Endothelial cell of umbilical vein (primary cell): ENCODE results near the gene B4GALNT4. TPM values are rescaled to one million over a fixed set of nuclear protein-coding genes. Genes with fewer than 3 reads are reported as not detected.

Experiments used
- BruUV-seq: library from RNA; stranded (reverse); fragments of 400-500 nt; replicated peaks from 2 replicates; lab custom pipeline; 2021; lab: Mats Ljungman, UMichigan
- CTCF ChIA-PET: fragments of 300-600, 350-600 bp; sonication (Branson Sonifier 250); formaldehyde crosslinking; loops from one replicate; lab custom pipeline; 2021; ENCODE audit warnings: antibody characterized with exemption, inconsistent platforms; lab: Charles Lee
- POLR2A ChIA-PET: fragments of 300-600, 350-600 bp; sonication (Branson Sonifier 250); formaldehyde crosslinking; loops from one replicate; lab custom pipeline; 2021; ENCODE audit warnings: antibody characterized with exemption, inconsistent platforms; lab: Charles Lee
- DNase-seq: peaks from one replicate; pipeline ENCODE4 v3.0.0-alpha.2; 2011; ENCODE audit warnings: low read depth, low spot score
- FAIRE-seq: peaks from 2 replicates; lab custom pipeline; 2011; peaks lifted over from hg19 to GRCh38; lab: Jason Lieb, UNC
- H2AFZ ChIP-seq: 2 replicates; pipeline ENCODE4 v1.6.0; 2012; ENCODE audit warnings: low read depth, low read length, control low read depth, inconsistent platforms
- H3K27ac ChIP-seq: 2 replicates; pipeline ENCODE4 v1.5.1; 2011; ENCODE audit warnings: low read depth, mild to moderate bottlenecking, control low read depth, low read length, moderate library complexity; ENCODE audit not compliant: insufficient read depth
- H3K27me3 ChIP-seq, 2 experiments: 2 replicates each; pipeline versions ENCODE4 v1.6.0 to v1.6.1; 2011; ENCODE audit warnings: low read length in 2 of 2, mixed read lengths in 1 of 2; ENCODE audit not compliant: control insufficient read depth in 2 of 2, insufficient read depth in 2 of 2
- H3K36me3 ChIP-seq, 2 experiments: 2 replicates in 1 of 2; 3 replicates in 1 of 2; pipeline ENCODE4 v1.5.1; 2011; ENCODE audit warnings: low read length in 2 of 2, mild to moderate bottlenecking in 1 of 2, moderate library complexity in 1 of 2; ENCODE audit not compliant: control insufficient read depth in 2 of 2, insufficient read depth in 2 of 2; ENCODE audit errors: extremely low read depth in 1 of 2
- H3K4me1 ChIP-seq: 3 replicates; pipeline ENCODE4 v1.5.1; 2011; ENCODE audit warnings: mild to moderate bottlenecking, low read length; ENCODE audit not compliant: control insufficient read depth, insufficient read depth; ENCODE audit errors: extremely low read depth
- H3K4me2 ChIP-seq: 2 replicates; pipeline ENCODE4 v1.6.1; 2011; ENCODE audit warnings: low read length, control low read depth, mixed read lengths; ENCODE audit not compliant: insufficient read depth
- H3K4me3 ChIP-seq, 3 experiments: fragments of 200-600 bp in 1 of 3; sonication (generic), shearing (Covaris generic) in 1 of 3; replicated peaks in 1 of 3; 2 replicates each; pipeline ENCODE4 v1.5.1; 2011 to 2016; ENCODE audit warnings: control low read depth in 3 of 3, low read length in 3 of 3, mild to moderate bottlenecking in 2 of 3, inconsistent platforms in 1 of 3, low read depth in 1 of 3, moderate library complexity in 1 of 3; ENCODE audit not compliant: insufficient read depth in 1 of 3
- H3K79me2 ChIP-seq: 2 replicates; pipeline ENCODE4 v1.6.0; 2012; ENCODE audit warnings: low read length, inconsistent platforms; ENCODE audit not compliant: control insufficient read depth, insufficient read depth
- H3K9ac ChIP-seq: replicated peaks from 2 replicates; pipeline ENCODE3; 2011; ENCODE audit warnings: low read length, control low read depth; ENCODE audit not compliant: insufficient read depth; ENCODE audit errors: extremely low read depth
- H3K9me1 ChIP-seq: replicated peaks from 3 replicates; pipeline ENCODE4 v1.6.0; 2011; ENCODE audit warnings: mild to moderate bottlenecking, low read length; ENCODE audit not compliant: control insufficient read depth, insufficient read depth; ENCODE audit errors: extremely low read depth
- H3K9me3 ChIP-seq: replicated peaks from 2 replicates; pipeline ENCODE4 v1.5.1; 2012; ENCODE audit warnings: low read length, inconsistent platforms; ENCODE audit not compliant: control insufficient read depth, insufficient read depth
- H4K20me1 ChIP-seq: replicated peaks from 2 replicates; pipeline ENCODE3; 2011; ENCODE audit warnings: mild to moderate bottlenecking, low read length; ENCODE audit not compliant: control insufficient read depth, insufficient read depth; ENCODE audit errors: extremely low read depth
- EZH2 ChIP-seq: IDR thresholded peaks from 2 replicates; pipeline ENCODE4 v1.6.1; 2012; ENCODE audit warnings: borderline replicate concordance, low read depth, mild to moderate bottlenecking, moderate library complexity, low read length, inconsistent platforms; ENCODE audit not compliant: severe bottlenecking
- FOS ChIP-seq: IDR thresholded peaks from 2 replicates; pipeline ENCODE4 v1.6.1; 2011; ENCODE audit warnings: mild to moderate bottlenecking, low read length, moderate library complexity, borderline replicate concordance; ENCODE audit not compliant: insufficient read depth
- GATA2 ChIP-seq: IDR thresholded peaks from 2 replicates; pipeline ENCODE4 v1.7.0; 2011; ENCODE audit warnings: low read depth, mild to moderate bottlenecking, moderate library complexity, mixed read lengths, low read length; ENCODE audit not compliant: insufficient read length, insufficient read depth
- JUN ChIP-seq: IDR thresholded peaks from 2 replicates; pipeline ENCODE4 v1.6.1; 2011; ENCODE audit warnings: borderline replicate concordance, low read depth; ENCODE audit not compliant: insufficient read length, insufficient read depth
- MYC ChIP-seq: IDR thresholded peaks from one replicate; pipeline ENCODE4 v1.6.1; 2011; ENCODE audit warnings: mild to moderate bottlenecking, low read depth, low read length
- dilution Hi-C: fragments of 300-500 bp; cut with MboI; formaldehyde crosslinking; loops from one replicate; pipeline ENCODE4 v1.15.0; 2019; ENCODE audit warnings: low sequenced_read_pairs; ENCODE audit not compliant: extremely low pct_ligation_motif_present
- intact Hi-C: fragments of 100-400 bp; cut with micrococcal nuclease; formaldehyde crosslinking; loops from one replicate; pipeline ENCODE4 v1.10.0; 2022
- polyA plus RNA-seq, 4 experiments: library from polyadenylated mRNA; depleted of rRNA in 3 of 4; stranded (reverse) in 3 of 4; unstranded in 1 of 4; fragments of >200 nt; gene quantifications; 2 replicates each; pipeline versions ENCODE4 v1.2.1 to v1.2.3, GENCODE V29; 2011 to 2012; ENCODE audit warnings: missing spikeins in 1 of 4
- total RNA-seq: library from RNA; stranded (reverse); gene quantifications from 2 replicates; pipeline ENCODE4 v1.2.3, GENCODE V29; 2021
- TF ChIP-seq, protein P1 (sequence below), 2 donors: IDR thresholded peaks; 1 replicate in 1 of 2; 2 replicates in 1 of 2; pipeline ENCODE4 v1.5.1; 2011; ENCODE audit warnings: low read length in 2 of 2, mild to moderate bottlenecking in 2 of 2, moderate library complexity in 2 of 2, control low read depth in 1 of 2, inconsistent platforms in 1 of 2, low read depth in 1 of 2; ENCODE audit not compliant: insufficient read depth in 1 of 2; ENCODE audit errors: extremely low read depth in 1 of 2

B4GALNT4 gene
- total and polyA plus RNA-seq, 2 donors (not counting 3 experiments of a cell fraction or from before 2014, with no cell fraction given), result 9.2 to 9.6 TPM

DNA sequence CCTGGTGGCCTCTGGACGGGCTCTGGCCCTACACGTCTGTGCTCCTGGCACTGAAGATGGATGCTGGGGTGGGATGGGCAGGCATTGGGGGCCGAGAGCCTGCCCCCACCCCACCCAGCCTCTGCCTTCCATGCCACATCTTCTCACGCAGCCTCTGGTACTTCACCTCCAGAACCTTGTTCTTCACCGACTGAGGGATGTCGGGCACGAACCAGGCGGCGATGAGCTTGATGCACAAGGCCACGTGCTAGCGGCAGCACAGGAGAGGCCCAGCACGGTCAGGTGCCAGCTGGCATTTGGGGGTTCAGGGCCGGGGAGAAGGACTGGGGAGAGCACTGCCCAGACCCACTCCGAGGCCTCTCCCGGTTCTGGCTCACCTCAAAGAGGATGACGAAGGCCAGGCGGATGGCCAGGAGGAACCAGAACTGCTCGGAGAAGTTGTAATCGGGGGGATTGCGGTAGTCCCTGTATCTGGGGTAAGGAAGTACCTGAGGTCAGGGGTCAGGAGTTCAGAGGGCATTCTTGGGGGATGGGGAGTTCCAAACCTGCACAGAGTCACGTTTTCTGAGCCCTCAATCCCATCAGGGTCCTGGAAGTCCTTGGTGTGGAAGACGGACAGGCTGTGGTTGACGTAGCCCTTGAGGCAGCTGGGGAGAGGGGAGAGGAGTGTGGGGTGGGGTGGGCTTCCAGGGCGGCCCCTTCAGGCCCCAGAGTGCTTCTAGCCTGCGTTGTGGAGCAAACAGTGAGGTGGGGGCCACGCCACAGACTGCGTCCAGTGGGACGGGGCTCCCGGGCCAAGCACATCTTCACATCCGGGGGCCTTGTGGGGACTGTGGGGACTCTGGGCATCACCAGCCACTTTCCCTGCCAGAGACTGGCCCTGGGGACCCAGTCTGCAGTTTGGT lies 49.3 kb downstream of the B4GALNT4 start:
- no peaks in the 10 kb centered on the region for H3K36me3 ChIP-seq
- BruUV-seq, result no TSS peak
- TF ChIP-seq, protein P1, sequence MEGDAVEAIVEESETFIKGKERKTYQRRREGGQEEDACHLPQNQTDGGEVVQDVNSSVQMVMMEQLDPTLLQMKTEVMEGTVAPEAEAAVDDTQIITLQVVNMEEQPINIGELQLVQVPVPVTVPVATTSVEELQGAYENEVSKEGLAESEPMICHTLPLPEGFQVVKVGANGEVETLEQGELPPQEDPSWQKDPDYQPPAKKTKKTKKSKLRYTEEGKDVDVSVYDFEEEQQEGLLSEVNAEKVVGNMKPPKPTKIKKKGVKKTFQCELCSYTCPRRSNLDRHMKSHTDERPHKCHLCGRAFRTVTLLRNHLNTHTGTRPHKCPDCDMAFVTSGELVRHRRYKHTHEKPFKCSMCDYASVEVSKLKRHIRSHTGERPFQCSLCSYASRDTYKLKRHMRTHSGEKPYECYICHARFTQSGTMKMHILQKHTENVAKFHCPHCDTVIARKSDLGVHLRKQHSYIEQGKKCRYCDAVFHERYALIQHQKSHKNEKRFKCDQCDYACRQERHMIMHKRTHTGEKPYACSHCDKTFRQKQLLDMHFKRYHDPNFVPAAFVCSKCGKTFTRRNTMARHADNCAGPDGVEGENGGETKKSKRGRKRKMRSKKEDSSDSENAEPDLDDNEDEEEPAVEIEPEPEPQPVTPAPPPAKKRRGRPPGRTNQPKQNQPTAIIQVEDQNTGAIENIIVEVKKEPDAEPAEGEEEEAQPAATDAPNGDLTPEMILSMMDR (IDR thresholded peaks at IDR 0.05; ENCODE audit: extremely low read depth in 1 of 2, insufficient read depth in 1 of 2, low read depth in 1 of 2, low read length in 2 of 2), result no peak
- no peak for TF ChIP-seq EZH2
- no peak for TF ChIP-seq FOS
- no peak for TF ChIP-seq JUN
- no peak for TF ChIP-seq MYC
- no peak for TF ChIP-seq GATA2
- H3K4me3 ChIP-seq, result no peak overlapping the region
- no peak for DNase-seq
- intact Hi-C loops (no loop called here), dilution Hi-C loops (no loop called here)
- no peaks in the 10 kb centered on the region for H3K9me3 ChIP-seq
- no peak overlapping the region for H3K9ac ChIP-seq
- no peaks in the 10 kb centered on the region for H4K20me1 ChIP-seq
- H3K27ac ChIP-seq, result no peak overlapping the region
- H3K79me2 ChIP-seq, result no peaks in the 10 kb centered on the region
- FAIRE-seq, result no peak
- POLR2A ChIA-PET, result no interaction called here
- H3K4me1 ChIP-seq, result peaks cover 21% of the 10 kb centered on the region
- H3K4me2 ChIP-seq, result no peak overlapping the region
- CTCF ChIA-PET, result interaction anchor here (1.0 kb wide), 1 partner anchor 28 kb away, joined by 3 read pairs; no protein-coding TSS in a partner anchor
- no peaks in the 10 kb centered on the region for H3K9me1 ChIP-seq
- peaks cover 0 to 3% of the 10 kb centered on the region in 2 experiments for H3K27me3 ChIP-seq
- no peak overlapping the region for H2AFZ ChIP-seq
